22Rv1 (cell line): ENCODE data around the gene SHISA2.

ENCODE experiments used
- ZFX ChIP-seq: fragments of 450-650 bp; IDR thresholded peaks from 2 replicates; pipeline ENCODE4 v1.6.1; 2017; ENCODE audit warnings: antibody characterized with exemption, borderline replicate concordance
- TF ChIP-seq, protein P1 (sequence below): fragments of 450-650 bp; IDR thresholded peaks from 2 replicates; pipeline ENCODE4 v1.5.1; 2017; ENCODE audit warnings: mild to moderate bottlenecking

DNA sequence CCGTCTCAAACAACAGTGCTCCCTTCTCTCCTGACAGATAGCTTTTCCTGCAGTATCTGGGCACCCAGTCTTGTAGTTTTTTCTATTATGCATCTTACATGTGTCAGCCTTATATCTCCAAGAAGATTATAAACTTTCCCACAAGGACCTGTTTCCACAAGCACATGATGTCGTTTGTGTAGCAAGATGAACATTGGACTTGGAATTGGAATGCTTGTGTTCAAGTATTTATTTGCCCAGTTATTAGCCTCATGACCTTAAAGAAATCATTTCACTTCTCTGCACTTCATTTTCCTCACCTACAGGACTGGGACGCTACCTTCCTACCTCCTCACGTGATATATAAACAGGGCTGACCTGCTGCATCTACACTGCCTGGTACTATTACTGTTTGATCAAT lies 21.5 kb downstream of the SHISA2 start:
- TF ChIP-seq, protein P1, sequence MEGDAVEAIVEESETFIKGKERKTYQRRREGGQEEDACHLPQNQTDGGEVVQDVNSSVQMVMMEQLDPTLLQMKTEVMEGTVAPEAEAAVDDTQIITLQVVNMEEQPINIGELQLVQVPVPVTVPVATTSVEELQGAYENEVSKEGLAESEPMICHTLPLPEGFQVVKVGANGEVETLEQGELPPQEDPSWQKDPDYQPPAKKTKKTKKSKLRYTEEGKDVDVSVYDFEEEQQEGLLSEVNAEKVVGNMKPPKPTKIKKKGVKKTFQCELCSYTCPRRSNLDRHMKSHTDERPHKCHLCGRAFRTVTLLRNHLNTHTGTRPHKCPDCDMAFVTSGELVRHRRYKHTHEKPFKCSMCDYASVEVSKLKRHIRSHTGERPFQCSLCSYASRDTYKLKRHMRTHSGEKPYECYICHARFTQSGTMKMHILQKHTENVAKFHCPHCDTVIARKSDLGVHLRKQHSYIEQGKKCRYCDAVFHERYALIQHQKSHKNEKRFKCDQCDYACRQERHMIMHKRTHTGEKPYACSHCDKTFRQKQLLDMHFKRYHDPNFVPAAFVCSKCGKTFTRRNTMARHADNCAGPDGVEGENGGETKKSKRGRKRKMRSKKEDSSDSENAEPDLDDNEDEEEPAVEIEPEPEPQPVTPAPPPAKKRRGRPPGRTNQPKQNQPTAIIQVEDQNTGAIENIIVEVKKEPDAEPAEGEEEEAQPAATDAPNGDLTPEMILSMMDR, result no peak
- no peak for TF ChIP-seq ZFX
